K562 (cell line): ENCODE measurements around the gene NCF1. TPM values are rescaled to one million over a fixed set of nuclear protein-coding genes. Genes with fewer than 3 reads are reported as not detected.
"Not testable (repeated sequence)": the region's sequence is repeated elsewhere in the genome, so short reads cannot be mapped to it uniquely, and the experiment has no call there.

Source experiments
- ATAC-seq: fragments of 200-7000 bp; cut with Tn5 transposase; 3 replicates; pipeline ENCODE4 v1.9.1; 2020; ENCODE audit warnings: moderate library complexity
- BruUV-seq: library from RNA; stranded (reverse); fragments of 400-500 nt; replicated peaks from 2 replicates; lab custom pipeline; 2021; lab: Mats Ljungman, UMichigan
- CTCF ChIA-PET: fragments of 300-600 bp; formaldehyde crosslinking; extraction: SDS; loops from one replicate; lab custom pipeline; 2021; ENCODE audit warnings: low intra/inter-chr PET ratio; lab: Yijun Ruan, JAX
- POLR2A ChIA-PET: fragments of 300-600, 350-650 bp; sonication (Branson Sonifier 250); formaldehyde crosslinking; extraction: SDS; loops from one replicate; lab custom pipeline; 2021; ENCODE audit warnings: antibody characterized with exemption, inconsistent platforms; lab: Yijun Ruan, JAX
- DNase-seq, 4 experiments: peaks; one replicate each; pipeline versions ENCODE4 v3.0.0 to v3.0.0-alpha.2; 2011 to 2018; ENCODE audit warnings: low spot score in 3 of 4, mixed read lengths in 3 of 4; ENCODE audit errors: extremely low read depth in 1 of 4
- FAIRE-seq: peaks from 2 replicates; lab custom pipeline; 2011; peaks lifted over from hg19 to GRCh38; lab: Jason Lieb, UNC
- H2AFZ ChIP-seq: 2 replicates; pipeline ENCODE4 v1.6.0; 2011; ENCODE audit warnings: low read depth, low read length, control low read depth, inconsistent platforms
- H3K27ac ChIP-seq: fragments of 200-600 bp; 3 replicates; pipeline ENCODE4 v1.8.0; 2011; ENCODE audit warnings: low read depth, mild to moderate bottlenecking, control low read depth, inconsistent platforms, low read length, moderate library complexity, mixed read lengths; ENCODE audit errors: extremely low read depth
- H3K27me3 ChIP-seq, 2 experiments: fragments of 300-600 bp in 1 of 2; 2 replicates in 1 of 2; 3 replicates in 1 of 2; pipeline versions ENCODE4 v1.6.0 to v1.8.0; 2011; ENCODE audit warnings: inconsistent platforms in 2 of 2, low read length in 2 of 2, mild to moderate bottlenecking in 1 of 2, mixed read lengths in 1 of 2, moderate library complexity in 1 of 2; ENCODE audit not compliant: control insufficient read depth in 2 of 2, insufficient read depth in 2 of 2
- H3K36me3 ChIP-seq: fragments of 300-600 bp; 3 replicates; pipeline ENCODE4 v1.8.0; 2011; ENCODE audit warnings: mild to moderate bottlenecking, low read length, inconsistent platforms; ENCODE audit not compliant: control insufficient read depth, insufficient read depth
- H3K4me1 ChIP-seq, 2 experiments: fragments of 200-600 bp in 1 of 2; replicated peaks in 1 of 2; 2 replicates in 1 of 2; 3 replicates in 1 of 2; pipeline versions ENCODE4 v1.5.1 to v1.8.0; 2011; ENCODE audit warnings: inconsistent platforms in 2 of 2, low read length in 2 of 2, mild to moderate bottlenecking in 1 of 2, mixed read lengths in 1 of 2, moderate library complexity in 1 of 2; ENCODE audit not compliant: control insufficient read depth in 2 of 2, insufficient read depth in 2 of 2
- H3K4me2 ChIP-seq: 2 replicates; pipeline ENCODE4 v1.6.1; 2011; ENCODE audit warnings: low read length, control low read depth, inconsistent platforms, mixed read lengths; ENCODE audit not compliant: insufficient read depth
- H3K4me3 ChIP-seq: fragments of 200-600 bp; sonication (generic), shearing (Covaris generic); 2 replicates; pipeline ENCODE4 v1.5.1; 2016; ENCODE audit warnings: control low read depth, inconsistent platforms
- H3K79me2 ChIP-seq: fragments of 200-600 bp; 3 replicates; pipeline ENCODE4 v1.8.0; 2011; ENCODE audit warnings: low read length, inconsistent platforms; ENCODE audit not compliant: control insufficient read depth, insufficient read depth
- H3K9ac ChIP-seq, 2 experiments: 2 replicates each; pipeline versions ENCODE4 v1.6.0 to v1.6.1; 2011; ENCODE audit warnings: low read depth in 2 of 2, low read length in 2 of 2, control low read depth in 1 of 2, inconsistent platforms in 1 of 2, mild to moderate bottlenecking in 1 of 2, mixed read lengths in 1 of 2; ENCODE audit not compliant: insufficient read depth in 1 of 2
- H3K9me1 ChIP-seq: one replicate; pipeline ENCODE4 v1.6.0; 2011; ENCODE audit warnings: inconsistent platforms, mild to moderate bottlenecking, low read length, moderate library complexity; ENCODE audit not compliant: control insufficient read depth, insufficient read depth
- H3K9me3 ChIP-seq: replicated peaks from 2 replicates; pipeline ENCODE4 v1.5.1; 2011; ENCODE audit warnings: low read depth, low read length, inconsistent platforms; ENCODE audit not compliant: control insufficient read depth, insufficient read depth
- H4K20me1 ChIP-seq: replicated peaks from 2 replicates; pipeline ENCODE4 v1.6.1; 2011; ENCODE audit warnings: low read length, inconsistent platforms, mixed read lengths; ENCODE audit not compliant: control insufficient read depth, insufficient read depth
- WGBS: fragments of 100-300 bp; shearing (Covaris generic); methylation state at CpG from one replicate; pipeline ENCODE4 v1.1.6; 2016; ENCODE audit warnings: low coverage, mixed read lengths; ENCODE audit not compliant: insufficient coverage; ENCODE audit errors: missing lambda C conversion rate; 5-methylcytosine and 5-hydroxymethylcytosine counted together
- in situ Hi-C: fragments of 300-500 bp; cut with MboI; formaldehyde crosslinking; loops from 4 replicates; pipeline ENCODE4 v1.15.0; 2018; ENCODE audit warnings: inconsistent platforms, mixed read lengths
- intact Hi-C: fragments of 100-400 bp; cut with micrococcal nuclease; formaldehyde crosslinking; loops from 2 replicates; pipeline ENCODE4 v1.14.2; 2022
- polyA plus RNA-seq, 8 experiments: library from polyadenylated mRNA; depleted of rRNA in 4 of 8; stranded (reverse) in 5 of 8; unstranded in 3 of 8; fragments of >200 nt; fragmentation: Nextera tagmentation in 2 of 8; fragmentation: Illumina TruSeq in 1 of 8; extraction: Ambion mirVana in 2 of 8; extraction: Trizol in 1 of 8; gene quantifications; 2 replicates each; pipeline versions ENCODE4 v1.2.1 to v1.2.3, GENCODE V29; 2011 to 2014; ENCODE audit warnings: inconsistent platforms in 1 of 8, missing spikeins in 1 of 8
- total RNA-seq, 7 experiments: library from RNA; depleted of rRNA in 6 of 7; stranded (reverse); fragments of >200 nt in 6 of 7; fragmentation: Illumina TruSeq in 2 of 7; extraction: Trizol in 2 of 7; gene quantifications; 2 replicates each; pipeline versions ENCODE4 v1.2.1 to v1.2.3, GENCODE V29; 2011 to 2021; ENCODE audit warnings: low replicate concordance in 1 of 7

Gene NCF1
- total and polyA plus RNA-seq, 9 of the 15 experiments (the other 6 are each of a cell fraction or from before 2014, with no cell fraction given): 0.29 TPM; not detected in 8

- H3K27me3 ChIP-seq, CTCF ChIA-PET, H3K9me1 ChIP-seq, H3K9ac ChIP-seq, H3K4me3 ChIP-seq, H4K20me1 ChIP-seq, BruUV-seq, FAIRE-seq, H3K4me1 ChIP-seq, DNase-seq, H2AFZ ChIP-seq, H3K36me3 ChIP-seq, H3K79me2 ChIP-seq, H3K4me2 ChIP-seq, H3K27ac ChIP-seq, ATAC-seq, POLR2A ChIA-PET, H3K9me3 ChIP-seq, intact Hi-C loops: not testable (repeated sequence)
- whole genome bisulfite sequencing: 40% methylated on average over 1 of the region's 5 CpGs
- in situ Hi-C loops: loop anchor here (10.0 kb wide), 2 partner anchors 304 to 1546 kb away; no protein-coding TSS in a partner anchor
Measured at GRCh38 chr7:74821259-74821658, 47.4 kb downstream of the NCF1 start.

- H3K4me1 ChIP-seq, H4K20me1 ChIP-seq, H3K9me3 ChIP-seq, H3K36me3 ChIP-seq, ATAC-seq, H3K27me3 ChIP-seq, POLR2A ChIA-PET, H3K27ac ChIP-seq, CTCF ChIA-PET, DNase-seq, H3K4me2 ChIP-seq, intact Hi-C loops, BruUV-seq, H2AFZ ChIP-seq, H3K79me2 ChIP-seq, H3K9ac ChIP-seq, H3K9me1 ChIP-seq, FAIRE-seq, H3K4me3 ChIP-seq: not testable (repeated sequence)
- in situ Hi-C loops: loop anchor here (10.0 kb wide), 2 partner anchors 295 to 1555 kb away; no protein-coding TSS in a partner anchor
- WGBS: 63% methylated on average over 1 of the region's 4 CpGs
Measured at GRCh38 chr7:74829959-74830358, 56.1 kb downstream of the NCF1 start.

- H2AFZ ChIP-seq, DNase-seq, intact Hi-C loops, CTCF ChIA-PET, H3K9me1 ChIP-seq, in situ Hi-C loops, H3K79me2 ChIP-seq, H4K20me1 ChIP-seq, POLR2A ChIA-PET, H3K27me3 ChIP-seq, ATAC-seq, H3K27ac ChIP-seq, H3K4me2 ChIP-seq, H3K9ac ChIP-seq, FAIRE-seq, BruUV-seq, H3K4me3 ChIP-seq, H3K4me1 ChIP-seq, H3K36me3 ChIP-seq, H3K9me3 ChIP-seq: not testable (repeated sequence)
- no CpG with 5 or more reads among the region's 4 CpGs for WGBS
Measured at GRCh38 chr7:74830411-74830810, 56.6 kb downstream of the NCF1 start.
